ENCODE data around the gene KCTD21.

DNA sequence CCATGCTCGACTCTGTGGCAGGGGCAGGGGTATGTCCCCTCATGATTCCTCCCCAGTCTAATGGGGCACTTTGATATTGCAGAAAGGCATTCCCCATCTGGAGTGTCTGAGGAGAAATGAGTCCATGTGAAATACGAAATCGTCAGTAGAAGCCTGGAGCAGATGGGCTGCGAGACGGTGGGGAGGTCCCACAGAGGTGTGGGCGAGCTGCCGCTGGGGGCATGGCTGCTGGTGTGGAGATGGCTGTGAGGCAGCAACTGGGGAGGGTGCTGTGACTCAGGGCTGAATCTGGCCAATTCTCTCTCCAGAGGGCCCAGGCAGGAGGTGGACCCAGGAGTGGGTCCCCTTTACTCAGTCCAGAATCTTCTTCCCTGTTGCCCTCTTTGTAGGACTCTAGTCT is 11.2 kb downstream of the KCTD21 start:
- TF ChIP-seq POLR2A (IDR thresholded peaks at IDR 0.05; ENCODE audit: low read depth, low read length) (no peak), POLR2AphosphoS5 (IDR thresholded peaks at IDR 0.05; ENCODE audit: low read depth, low read length) (no peak)
